SU-DHL-6 (cell line): ENCODE data around the gene HOXA1.

Experiments
- H2AFZ ChIP-seq: fragments of 200-600 bp; sonication (generic); 2 replicates; pipeline ENCODE4 v1.6.1; 2014; ENCODE audit warnings: low read depth, mild to moderate bottlenecking, moderate library complexity, mixed read lengths, antibody characterized with exemption, low read length; ENCODE audit not compliant: severe bottlenecking
- H3F3A ChIP-seq: fragments of 200-600 bp; shearing (Covaris generic); 2 replicates; pipeline ENCODE4 v1.6.0; 2016; ENCODE audit warnings: antibody characterized with exemption, mild to moderate bottlenecking; ENCODE audit not compliant: insufficient read depth
- H3K27ac ChIP-seq: fragments of 200-600 bp; sonication (generic); 2 replicates; pipeline ENCODE4 v1.5.1; 2016; ENCODE audit warnings: low read depth, mild to moderate bottlenecking, low read length, moderate library complexity, mixed read lengths
- H3K27me3 ChIP-seq: fragments of 200-600 bp; sonication (generic), shearing (Covaris generic); 2 replicates; pipeline ENCODE4 v1.6.0; 2014; ENCODE audit warnings: mild to moderate bottlenecking, low read length
- H3K36me3 ChIP-seq: fragments of 200-600 bp; sonication (generic); 2 replicates; pipeline ENCODE4 v1.6.1; 2014; ENCODE audit warnings: mild to moderate bottlenecking, low read length, mixed read lengths
- H3K4me2 ChIP-seq: fragments of 300-600, 200-600 bp; shearing (Covaris generic), sonication (generic); 2 replicates; pipeline ENCODE4 v1.6.0; 2014; ENCODE audit warnings: low read length, low read depth, mild to moderate bottlenecking; ENCODE audit not compliant: poor library complexity, severe bottlenecking
- H3K4me3 ChIP-seq: fragments of 200-600 bp; sonication (generic); 2 replicates; pipeline ENCODE4 v1.5.1; 2014; ENCODE audit warnings: antibody characterized with exemption, low read length, mild to moderate bottlenecking, mixed read lengths; ENCODE audit not compliant: insufficient read depth, poor library complexity, severe bottlenecking
- H3K79me2 ChIP-seq: fragments of 200-600 bp; sonication (generic); 2 replicates; pipeline ENCODE4 v1.6.1; 2014; ENCODE audit warnings: mild to moderate bottlenecking, low read length, moderate library complexity; ENCODE audit not compliant: insufficient read depth
- H3K9ac ChIP-seq: fragments of 200-600 bp; sonication (generic); 2 replicates; pipeline ENCODE4 v1.7.0; 2014; ENCODE audit warnings: mild to moderate bottlenecking, low read length
- H3K9me2 ChIP-seq: fragments of 200-600 bp; sonication (generic); replicated peaks from 2 replicates; pipeline ENCODE4 v1.6.1; 2014; ENCODE audit warnings: low read length; ENCODE audit not compliant: insufficient read depth
- H3K9me3 ChIP-seq: fragments of 200-600 bp; sonication (generic); 2 replicates; pipeline ENCODE4 v1.6.1; 2014; ENCODE audit warnings: low read length, mixed read lengths; ENCODE audit not compliant: insufficient read depth
- H4K20me1 ChIP-seq: fragments of 200-600 bp; sonication (generic); 2 replicates; pipeline ENCODE4 v1.6.1; 2014; ENCODE audit warnings: low read depth, mild to moderate bottlenecking, antibody characterized with exemption, low read length, moderate library complexity, mixed read lengths
- CTCF ChIP-seq: fragments of 200-600 bp; sonication (generic); IDR thresholded peaks from one replicate; pipeline ENCODE4 v1.5.1; 2017; ENCODE audit warnings: antibody characterized with exemption, mild to moderate bottlenecking, low read length, moderate library complexity; ENCODE audit not compliant: insufficient read depth, poor library complexity, severe bottlenecking
- EZH2phosphoT487 ChIP-seq: fragments of 200-600 bp; sonication (generic), shearing (Covaris generic); conservative IDR thresholded peaks from 2 replicates; pipeline ENCODE4 v1.6.1; 2018; ENCODE audit warnings: mild to moderate bottlenecking, antibody characterized with exemption, low read length, moderate library complexity, mixed read lengths

Gene HOXA1

DNA sequence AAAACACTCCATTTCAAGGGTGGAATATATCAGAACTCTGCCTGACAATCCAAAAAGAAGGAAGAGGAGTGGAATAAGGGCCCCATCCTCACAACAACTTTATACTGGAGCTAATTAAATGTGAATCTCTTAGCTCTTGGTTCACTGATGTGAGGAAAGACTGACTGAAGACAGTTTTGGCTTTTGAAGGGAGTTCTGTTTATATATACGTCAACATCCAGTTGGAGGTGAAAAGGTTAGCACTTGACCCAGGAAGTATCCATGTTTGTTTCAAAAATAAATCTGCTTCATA, 3.0 kb downstream of the HOXA1 start:
- H3K9me3 ChIP-seq: no peaks in the 10 kb centered on the region
- H3K79me2 ChIP-seq: peaks cover 17% of the 10 kb centered on the region
- H3F3A ChIP-seq: 0 out of 2 replicates have a peak, but pooled peaks cover 5% of the 10 kb centered on the region
- no peaks in the 10 kb centered on the region for H3K36me3 ChIP-seq
- no peak overlapping the region for H3K9ac ChIP-seq
- no peaks in the 10 kb centered on the region for H4K20me1 ChIP-seq
- no peak for TF ChIP-seq CTCF
- TF ChIP-seq EZH2phosphoT487: no peak
- H3K9me2 ChIP-seq: no peaks in the 10 kb centered on the region
- H3K27ac ChIP-seq: no peak overlapping the region
- H3K27me3 ChIP-seq: no peaks in the 10 kb centered on the region
- H3K4me3 ChIP-seq: no peak overlapping the region
- H2AFZ ChIP-seq: no peak overlapping the region
- no peak overlapping the region for H3K4me2 ChIP-seq

GRCh38 chr7:27091941-27092818, 3.6 kb downstream of the HOXA1 start:
- H3K4me2 ChIP-seq: no peak overlapping the region

DNA sequence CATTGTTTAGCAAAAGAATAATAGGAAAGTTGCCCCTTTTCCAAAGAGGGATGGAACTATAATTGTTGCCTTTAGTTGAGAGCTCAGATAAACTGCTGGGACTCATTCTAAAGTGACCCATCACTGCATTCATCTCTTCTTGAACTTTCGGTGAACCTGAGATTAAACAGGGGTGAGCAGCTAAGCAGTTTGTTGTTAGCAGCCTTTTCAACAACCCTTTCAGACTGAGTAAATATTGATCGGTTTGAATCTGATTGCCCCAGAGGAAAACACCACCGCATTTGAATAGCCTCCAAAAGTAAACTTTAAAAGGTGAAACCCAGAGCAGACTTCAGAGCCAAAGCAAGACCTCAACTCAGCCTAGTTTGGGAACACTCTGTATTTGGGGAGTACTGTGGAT, 4.7 kb downstream of the HOXA1 start:
- Histone ChIP-seq H3F3A (no peaks in the 10 kb centered on the region), H4K20me1 (no peaks in the 10 kb centered on the region), H3K27me3 (no peaks in the 10 kb centered on the region), H3K9me2 (no peaks in the 10 kb centered on the region), H3K4me3 (no peak overlapping the region), H3K27ac (no peak overlapping the region), H3K9me3 (no peaks in the 10 kb centered on the region), H2AFZ (no peak overlapping the region), H3K4me2 (no peak overlapping the region), H3K9ac (no peak overlapping the region), H3K36me3 (no peaks in the 10 kb centered on the region), H3K79me2 (0 out of 2 replicates have a peak, but pooled peaks cover 4% of the 10 kb centered on the region)
- TF ChIP-seq EZH2phosphoT487 (no peak), CTCF (no peak)

More at GRCh38 chr7:27091941-27092818, 3.6 kb downstream of the HOXA1 start:
- Histone ChIP-seq H3K4me3 (no peak overlapping the region), H3K27me3 (no peaks in the 10 kb centered on the region), H3F3A (0 out of 2 replicates have a peak, but pooled peaks cover 2% of the 10 kb centered on the region), H2AFZ (no peak overlapping the region), H3K79me2 (peaks cover 11% of the 10 kb centered on the region), H3K9ac (no peak overlapping the region), H3K9me2 (no peaks in the 10 kb centered on the region), H3K9me3 (no peaks in the 10 kb centered on the region), H3K27ac (no peak overlapping the region), H4K20me1 (no peaks in the 10 kb centered on the region), H3K36me3 (no peaks in the 10 kb centered on the region)
- TF ChIP-seq CTCF (no peak), EZH2phosphoT487 (no peak)
